Stimulated activated CD4-positive, alpha-beta T cell treated with anti-CD3 and anti-CD28 coated beads, Interleukin-1b, Interleukin-23, amount 100 ng/mL, for 4 hours (primary cell): ENCODE results near the gene TRIM34.
A peak's percentile ranks its signal among the peaks of the same experiment; 100 is the strongest.
"Not testable (repeated sequence)": the region's sequence is repeated elsewhere in the genome, so short reads cannot be mapped to it uniquely, and the experiment has no call there.

ENCODE experiments used
- DNase-seq, 2 donors: peaks; one replicate each; pipeline ENCODE4 v3.0.0-alpha.2; 2020; ENCODE audit warnings: low read depth in 2 of 2

The TRIM34 gene

GRCh38 chr11:5684646-5685362 lies 60.0 kb downstream of the TRIM34 start, which contains the start of gene TRIM5:
Gene TRIM5 (minus strand): TSS chr11:5685074. CDS start chr11:5680177, 4,897 bp downstream.
- peak; percentile 58 to 72 for DNase-seq

DNA sequence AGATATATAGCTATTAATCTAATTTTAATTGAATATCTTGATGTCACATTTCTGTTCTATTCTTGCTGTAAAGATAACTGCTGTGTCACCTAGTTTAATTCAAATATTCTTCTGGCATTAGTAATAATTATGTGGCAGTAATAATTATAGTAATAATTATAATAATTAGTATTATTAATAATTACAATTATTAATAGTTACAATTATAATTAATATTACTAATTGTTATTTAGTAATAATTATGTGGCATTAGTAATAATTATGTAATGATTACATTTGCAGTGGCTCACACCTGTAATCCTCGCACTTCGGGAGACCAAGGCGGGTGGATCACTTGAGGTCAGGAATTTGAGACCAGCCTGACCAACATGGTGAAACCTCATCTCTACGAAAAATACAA lies 61.6 kb downstream of the TRIM34 start:
- no peak for DNase-seq

DNA sequence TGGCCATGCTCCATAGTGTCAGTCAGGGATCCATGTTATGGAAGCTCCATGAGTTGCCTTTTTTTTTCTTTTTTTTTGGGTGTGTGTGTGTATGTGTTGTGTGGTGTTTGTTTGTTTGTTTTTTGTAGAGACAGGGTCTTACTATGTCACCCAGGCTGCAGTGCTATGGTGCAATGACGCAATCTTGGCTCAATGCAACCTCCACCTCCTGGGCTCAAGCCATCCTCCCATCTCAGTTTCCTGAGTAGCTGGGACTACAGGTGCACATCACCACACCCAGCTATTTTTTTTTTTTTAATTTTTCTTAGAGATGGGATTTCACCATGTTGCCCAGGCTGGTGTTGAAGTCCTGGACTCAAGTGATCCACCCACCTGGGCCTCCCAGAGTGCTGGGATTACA lies 63.7 kb downstream of the TRIM34 start:
- DNase-seq = no peak

GRCh38 chr11:5689551-5689983 lies 64.8 kb downstream of the TRIM34 start, which contains the start of gene TRIM22:
Gene TRIM22 (plus strand): TSS chr11:5689790. CDS start chr11:5696233, 6,443 bp downstream.
- DNase-seq = peak; percentile 10 to 33

DNA sequence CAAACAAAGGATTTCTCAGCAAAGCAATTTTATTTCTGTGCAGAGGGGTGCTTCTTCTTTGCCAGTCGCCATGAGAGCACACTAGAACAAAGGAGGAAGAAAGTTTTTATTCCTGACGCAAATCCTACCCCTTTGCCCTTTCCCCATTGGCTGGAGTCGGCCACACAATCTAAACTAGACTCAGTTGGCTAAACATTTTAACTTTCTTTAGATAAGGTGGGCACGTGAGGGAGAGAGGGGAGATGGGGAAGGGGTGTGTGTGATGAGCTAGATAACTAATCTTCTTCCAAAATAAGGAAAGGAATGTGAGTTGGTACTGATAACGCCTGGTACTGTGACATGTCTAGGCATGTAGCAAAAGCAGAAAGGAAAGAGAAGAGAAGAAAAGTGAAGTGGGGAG lies 65.4 kb downstream of the TRIM34 start:
- DNase-seq = no peak

GRCh38 chr11:5690736-5691135 lies 65.9 kb downstream of the TRIM34 start:
- DNase-seq = no peak

DNA sequence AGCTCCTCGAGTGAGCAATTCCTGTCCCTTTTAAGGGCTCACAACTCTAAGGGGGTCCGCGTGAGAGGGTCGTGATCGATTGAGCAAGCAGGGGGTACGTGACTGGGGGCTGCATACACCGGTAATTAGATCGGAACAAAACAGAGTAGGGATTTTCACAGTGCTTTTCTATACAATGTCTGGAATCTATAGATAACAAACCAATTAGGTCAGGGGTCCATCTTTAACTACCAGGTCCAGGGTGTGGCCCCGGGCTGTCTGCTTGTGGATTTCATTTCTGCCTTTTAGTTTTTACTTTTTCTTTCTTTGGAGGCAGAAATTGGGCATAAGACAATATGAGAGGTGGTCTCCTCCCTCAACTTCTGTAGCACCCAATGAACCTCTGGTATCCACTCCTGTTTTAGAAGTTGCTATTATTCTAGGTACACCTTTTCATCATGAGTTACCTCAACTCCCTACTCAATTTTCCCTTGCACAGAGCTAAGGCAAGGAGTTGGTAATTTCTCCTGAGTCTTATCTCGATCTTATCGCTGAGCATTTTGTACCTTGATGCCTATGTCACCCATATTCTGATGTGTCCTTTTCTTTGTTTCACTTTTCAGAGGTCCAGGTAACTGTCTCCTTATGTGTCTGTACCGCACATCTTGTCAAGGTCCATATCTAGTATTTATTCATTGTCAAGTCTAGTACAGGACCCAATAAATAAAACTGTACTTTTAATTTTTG lies 66.6 kb downstream of the TRIM34 start:
- DNase-seq = not testable (repeated sequence)

DNA sequence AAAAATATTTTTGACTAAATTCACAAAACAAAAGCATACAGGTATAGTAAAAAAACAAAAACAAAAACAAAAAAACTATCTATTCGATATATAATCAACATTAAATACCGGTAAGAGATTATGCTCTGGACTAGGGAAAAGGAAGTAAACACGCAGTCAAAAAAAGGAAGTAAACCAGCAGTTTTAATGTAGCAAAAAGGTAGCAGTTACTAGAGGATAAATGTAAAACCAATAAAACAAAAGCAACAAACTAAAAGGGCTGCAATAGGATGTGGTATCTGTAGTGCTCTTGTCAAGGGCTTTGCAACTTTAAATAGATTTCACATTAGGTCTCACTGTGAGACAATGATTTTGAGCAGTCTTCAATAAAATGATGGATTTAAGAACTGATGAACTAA lies 67.2 kb downstream of the TRIM34 start:
- DNase-seq = no peak
